ENCODE measurements around the gene FOXJ3.

Gene FOXJ3

DNA sequence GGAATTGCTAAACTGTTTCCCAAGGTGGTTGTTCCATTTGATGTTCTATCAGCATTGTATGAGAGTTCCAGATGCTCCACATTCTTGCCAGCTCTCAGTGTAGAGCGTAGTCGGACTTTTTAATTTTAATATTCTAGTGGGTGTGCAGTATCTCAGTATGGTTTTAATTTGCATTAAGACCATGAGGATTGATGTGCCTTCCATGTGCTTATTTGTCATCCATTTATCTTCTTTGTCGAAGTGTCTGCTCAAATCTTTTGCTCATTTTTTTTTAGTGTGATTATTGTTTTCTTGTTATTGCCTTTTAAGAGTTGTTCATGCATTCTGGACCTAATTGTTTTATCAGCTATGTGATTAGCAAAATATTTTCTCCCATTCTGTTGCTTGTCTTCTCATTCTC lies 195.6 kb downstream of the FOXJ3 start:
- DNase-seq = no peak

- DNase-seq = no peak
Measured at GRCh38 chr1:42138586-42138985, 196.4 kb downstream of the FOXJ3 start.

DNA sequence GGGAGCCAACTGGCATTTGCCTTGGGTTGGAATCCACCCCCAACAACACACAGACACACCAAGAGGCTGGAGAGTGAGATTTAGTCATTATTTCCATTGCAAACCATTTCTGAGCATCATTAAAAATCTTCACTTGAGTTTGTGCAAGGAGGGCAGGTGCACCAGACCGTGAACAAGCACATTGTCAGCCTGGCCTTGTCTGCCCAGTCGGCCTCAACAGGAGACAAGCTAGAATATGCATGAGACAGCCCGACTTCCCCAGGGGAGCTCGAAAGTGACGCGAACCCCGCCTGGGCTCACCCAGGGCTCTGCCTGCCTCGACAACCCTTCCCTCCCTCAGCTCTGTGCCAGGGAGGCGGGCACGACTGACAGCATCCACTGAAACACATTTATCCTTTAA lies 197.3 kb downstream of the FOXJ3 start:
- no peak for DNase-seq

GRCh38 chr1:42136466-42136865 lies 198.6 kb downstream of the FOXJ3 start:
- no peak for DNase-seq

GRCh38 chr1:42135426-42135825 lies 199.6 kb downstream of the FOXJ3 start:
- no peak for DNase-seq

DNA sequence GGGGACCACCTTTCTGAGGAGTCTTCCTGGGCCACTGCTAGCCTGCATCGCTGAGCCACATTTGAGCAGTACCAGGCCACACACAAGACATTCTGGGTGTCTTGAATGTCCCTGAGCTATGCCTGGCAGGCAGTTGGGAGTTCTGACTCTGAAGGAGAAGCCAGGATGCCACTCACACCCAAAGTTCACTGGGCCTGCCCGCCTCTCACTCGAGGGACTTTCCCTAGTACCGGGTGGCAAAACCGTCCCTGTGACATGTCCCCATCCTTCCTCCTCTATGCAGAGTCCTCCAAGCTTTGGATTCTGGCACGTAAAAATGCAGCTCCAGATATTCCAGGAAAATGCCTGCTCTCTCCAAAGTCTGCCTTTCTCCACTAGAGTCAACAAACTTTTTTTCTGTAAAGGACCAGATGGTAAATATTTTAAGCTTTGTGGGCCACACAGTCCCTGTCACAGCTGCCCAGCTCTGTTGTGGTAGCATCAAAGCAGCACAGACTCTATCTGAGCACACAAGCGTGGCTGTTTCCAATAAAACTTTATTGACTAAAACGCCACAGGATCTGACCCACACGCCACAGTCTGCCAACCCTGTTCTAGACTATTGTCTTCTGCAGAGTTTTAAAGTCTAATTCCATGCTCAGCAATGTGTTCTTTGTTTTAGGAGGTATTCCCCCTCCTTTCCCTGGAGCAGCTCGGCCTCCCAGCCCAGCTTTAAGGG lies 201.1 kb downstream of the FOXJ3 start:
- no peak for DNase-seq

GRCh38 chr1:42133390-42133789 lies 201.6 kb downstream of the FOXJ3 start:
- DNase-seq = no peak

DNA sequence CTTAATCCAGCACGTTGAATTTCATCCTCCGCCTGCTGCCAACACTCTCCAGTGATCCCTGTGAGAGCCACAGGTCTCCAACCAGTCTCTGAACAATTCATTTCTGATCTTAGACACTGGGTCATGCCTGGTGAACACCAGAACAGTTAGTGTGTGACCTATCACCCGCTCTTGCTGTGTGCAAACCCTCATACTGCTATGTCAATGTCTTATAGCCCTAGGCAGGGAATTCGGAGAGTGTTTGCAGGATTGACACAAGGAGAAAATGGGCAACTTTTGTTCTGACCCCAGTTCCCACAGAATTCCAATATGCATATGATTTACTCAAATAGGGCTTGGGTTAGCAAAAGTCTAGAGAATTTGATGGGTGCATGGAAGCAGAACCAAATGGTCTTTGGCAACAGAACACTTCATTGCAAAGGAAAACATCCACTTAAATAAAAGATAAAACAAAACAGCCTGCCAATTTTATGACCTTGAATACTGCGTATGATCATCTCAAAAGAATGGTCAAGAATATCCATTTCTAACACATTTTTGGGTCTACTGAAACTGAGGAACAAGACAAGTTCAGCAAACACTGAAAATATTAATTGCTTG lies 204.9 kb downstream of the FOXJ3 start:
- no peak for DNase-seq

- no peak for DNase-seq
Measured at GRCh38 chr1:42128964-42129363, 206.1 kb downstream of the FOXJ3 start.

- DNase-seq = no peak
Measured at GRCh38 chr1:42128499-42128898, 206.5 kb downstream of the FOXJ3 start.

- no peak for DNase-seq
Measured at GRCh38 chr1:42127767-42128166, 207.3 kb downstream of the FOXJ3 start.
